Retinal pigment epithelial cell (primary cell): Measurements from ENCODE around the gene TTC8.
"Not testable (repeated sequence)": the region's sequence is repeated elsewhere in the genome, so short reads cannot be mapped to it uniquely, and the experiment has no call there.

Source experiments
- DNase-seq: peaks from one replicate; pipeline ENCODE4 v3.0.0-alpha.2; 2010; ENCODE audit warnings: low read depth
- H3K4me3 ChIP-seq: 2 replicates; pipeline ENCODE4 v1.5.1; 2011; ENCODE audit warnings: mild to moderate bottlenecking, low read length, control low read depth, moderate library complexity
- CTCF ChIP-seq: conservative IDR thresholded peaks from 2 replicates; pipeline ENCODE4 v1.5.1; 2011; ENCODE audit warnings: low read depth, low read length, control low read depth, inconsistent platforms

TTC8 gene

GRCh38 chr14:88824314-88825077 is at the start of gene TTC8:
Gene TTC8, plus strand, starts transcription at chr14:88824651. Its CDS starts 57 bp downstream, at chr14:88824708.
- TF ChIP-seq CTCF = no peak
- H3K4me3 ChIP-seq = peak within 1 kb of the TSS; percentile 86
- DNase-seq = peak; percentile 61

- H3K4me3 ChIP-seq = no peak overlapping the region
- DNase-seq = no peak
- no peak for TF ChIP-seq CTCF
These were observed 48.9 kb upstream of the TTC8 start for GRCh38 chr14:88775532-88775931.

- TF ChIP-seq CTCF = no peak
- H3K4me3 ChIP-seq = no peak overlapping the region
- DNase-seq = no peak
These were observed 38.5 kb upstream of the TTC8 start for GRCh38 chr14:88785911-88786310.

GRCh38 chr14:88786715-88787114 is 37.7 kb upstream of the TTC8 start:
- TF ChIP-seq CTCF = no peak
- no peak for DNase-seq
- no peak overlapping the region for H3K4me3 ChIP-seq

DNA sequence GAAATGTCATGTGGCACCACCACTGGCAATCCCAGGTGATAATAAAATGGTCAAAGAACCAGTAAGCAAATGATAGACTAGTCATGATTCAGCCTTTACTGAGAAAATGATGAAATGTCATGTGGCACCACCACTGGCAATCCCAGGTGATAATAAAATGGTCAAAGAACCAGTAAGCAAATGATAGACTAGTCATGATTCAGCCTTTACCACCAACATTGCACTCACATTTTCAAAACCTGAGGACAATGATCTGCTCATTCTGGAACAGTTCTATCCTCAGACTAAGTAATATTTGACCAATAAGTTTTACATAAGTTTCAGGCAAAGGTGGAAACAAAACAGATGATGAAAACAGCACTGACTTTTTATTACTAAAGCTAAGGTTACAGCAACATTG is 34.9 kb upstream of the TTC8 start:
- not testable (repeated sequence) for H3K4me3 ChIP-seq, DNase-seq

- no peak for TF ChIP-seq CTCF
- no peak for DNase-seq
- no peak overlapping the region for H3K4me3 ChIP-seq
These were observed 33.8 kb upstream of the TTC8 start for GRCh38 chr14:88790501-88791251.

GRCh38 chr14:88791252-88791621 is 33.2 kb upstream of the TTC8 start:
- no peak for TF ChIP-seq CTCF
- DNase-seq = no peak
- peak overlapping the region; percentile 75 for H3K4me3 ChIP-seq
